Left kidney (tissue), 2 donors: ENCODE measurements around the gene SMNDC1. TPM values are rescaled to one million over a fixed set of nuclear protein-coding genes. Genes with fewer than 3 reads are reported as not detected.
"Not testable (repeated sequence)": the region's sequence is repeated elsewhere in the genome, so short reads cannot be mapped to it uniquely, and the experiment has no call there.

Source experiments
- DNase-seq: peaks from one replicate; pipeline ENCODE4 v3.0.0-alpha.2; 2013
- polyA plus RNA-seq: library from polyadenylated mRNA; unstranded; fragments of 120-200 nt; gene quantifications from one replicate; pipeline ENCODE4 v1.2.1, GENCODE V29; 2013; ENCODE audit not compliant: insufficient read length

Gene SMNDC1
- polyA plus RNA-seq, 1 donor, result 56.1 TPM

GRCh38 chr10:110286841-110287240 is 17.9 kb downstream of the SMNDC1 start:
- DNase-seq, result no peak

- DNase-seq, result no peak
Measured at GRCh38 chr10:110285501-110285900, 19.2 kb downstream of the SMNDC1 start.

- DNase-seq, result no peak
Measured at GRCh38 chr10:110284262-110284661, 20.5 kb downstream of the SMNDC1 start.

- peak; percentile 68 for DNase-seq
Measured at GRCh38 chr10:110279407-110279986, 25.2 kb downstream of the SMNDC1 start.

- DNase-seq, result no peak
Measured at GRCh38 chr10:110278562-110279406, 25.9 kb downstream of the SMNDC1 start.

GRCh38 chr10:110277591-110277990 is 27.1 kb downstream of the SMNDC1 start:
- DNase-seq, result no peak

- DNase-seq, result no peak
Measured at GRCh38 chr10:110276603-110277002, 28.1 kb downstream of the SMNDC1 start.

- no peak for DNase-seq
Measured at GRCh38 chr10:110275128-110275729, 29.5 kb downstream of the SMNDC1 start.

- no peak for DNase-seq
Measured at GRCh38 chr10:110274647-110275046, 30.1 kb downstream of the SMNDC1 start.

- DNase-seq, result no peak
Measured at GRCh38 chr10:110274072-110274627, 30.6 kb downstream of the SMNDC1 start.

GRCh38 chr10:110273474-110273873 is 31.2 kb downstream of the SMNDC1 start:
- DNase-seq, result peak; percentile 14

GRCh38 chr10:110272995-110273394 is 31.7 kb downstream of the SMNDC1 start:
- DNase-seq, result not testable (repeated sequence)

- no peak for DNase-seq
Measured at GRCh38 chr10:110269374-110270318, 35.1 kb downstream of the SMNDC1 start.

GRCh38 chr10:110268971-110269370 is 35.7 kb downstream of the SMNDC1 start:
- no peak for DNase-seq

GRCh38 chr10:110268442-110268841 is 36.3 kb downstream of the SMNDC1 start:
- DNase-seq, result no peak

GRCh38 chr10:110267276-110267675 is 37.4 kb downstream of the SMNDC1 start:
- DNase-seq, result no peak

- DNase-seq, result no peak
Measured at GRCh38 chr10:110265573-110266193, 39.0 kb downstream of the SMNDC1 start.

- DNase-seq, result no peak
Measured at GRCh38 chr10:110263164-110263563, 41.6 kb downstream of the SMNDC1 start.

GRCh38 chr10:110260746-110261477 is 43.8 kb downstream of the SMNDC1 start:
- DNase-seq, result peak; percentile 15

- DNase-seq, result no peak
Measured at GRCh38 chr10:110259317-110259716, 45.4 kb downstream of the SMNDC1 start.

- no peak for DNase-seq
Measured at GRCh38 chr10:110258542-110258941, 46.2 kb downstream of the SMNDC1 start.
